Retinal pigment epithelial cell (primary cell): ENCODE measurements around the gene LUC7L2.

ENCODE experiments used
- DNase-seq: peaks from one replicate; pipeline ENCODE4 v3.0.0-alpha.2; 2010; ENCODE audit warnings: low read depth
- H3K4me3 ChIP-seq: 2 replicates; pipeline ENCODE4 v1.5.1; 2011; ENCODE audit warnings: mild to moderate bottlenecking, low read length, control low read depth, moderate library complexity
- CTCF ChIP-seq: conservative IDR thresholded peaks from 2 replicates; pipeline ENCODE4 v1.5.1; 2011; ENCODE audit warnings: low read depth, low read length, control low read depth, inconsistent platforms

The LUC7L2 gene

DNA sequence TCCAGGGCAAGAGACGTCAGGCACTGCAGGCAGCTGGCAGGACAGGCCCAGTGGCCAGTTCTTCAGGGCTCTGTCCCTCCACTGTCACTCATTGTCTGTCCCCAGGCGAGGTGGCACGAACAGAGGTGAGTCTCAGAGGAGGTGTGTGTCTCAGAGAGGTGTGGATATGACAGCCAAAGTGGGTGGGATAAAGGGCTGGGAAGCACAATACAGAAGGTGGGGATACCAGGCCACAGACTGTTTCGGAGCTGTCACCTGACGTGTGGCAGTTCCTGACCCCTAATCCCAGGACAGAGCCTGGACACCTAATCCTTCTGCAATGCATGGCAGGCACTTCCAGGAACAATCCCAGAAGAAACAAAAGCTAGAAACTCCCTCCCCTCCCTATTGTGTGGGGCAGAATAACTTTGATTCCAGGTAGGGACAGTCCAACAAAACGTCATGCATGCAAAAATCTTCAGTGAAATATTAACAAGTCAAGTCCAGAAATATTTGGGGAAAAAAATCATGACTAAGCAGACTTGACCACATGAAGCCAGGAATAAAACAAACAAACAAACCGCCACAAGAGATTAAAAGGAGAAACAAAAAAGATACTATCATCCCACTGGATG is 112.2 kb downstream of the LUC7L2 start:
- no peak for DNase-seq

More for the DNA sequence above, 112.2 kb downstream of the LUC7L2 start:
- no peak overlapping the region for H3K4me3 ChIP-seq
- TF ChIP-seq CTCF, result no peak
